IMR-90 (cell line): ENCODE data around the gene RERE. TPM values are rescaled to one million over a fixed set of nuclear protein-coding genes. Genes with fewer than 3 reads are reported as not detected.

ENCODE experiments used
- ATAC-seq: fragments of 200-7000 bp; cut with Tn5 transposase; 2 replicates; pipeline ENCODE4 v1.9.1; 2020; ENCODE audit warnings: low read depth, mild to moderate bottlenecking, moderate library complexity
- BruUV-seq: library from RNA; stranded (reverse); fragments of 400-500 nt; replicated peaks from 2 replicates; lab custom pipeline; 2021; lab: Mats Ljungman, UMichigan
- CTCF ChIA-PET: fragments of 300-600 bp; formaldehyde crosslinking; extraction: SDS; loops from one replicate; lab custom pipeline; 2021; ENCODE audit warnings: antibody characterized with exemption; lab: Yijun Ruan, JAX
- POLR2A ChIA-PET: fragments of 300-600 bp; sonication (Branson Sonifier 250); formaldehyde crosslinking; loops from one replicate; lab custom pipeline; 2022; ENCODE audit warnings: antibody characterized with exemption; ENCODE audit not compliant: unreplicated experiment; lab: Charles Lee
- DNase-seq: peaks from one replicate; pipeline ENCODE4 v3.0.0; 2013
- H2AFZ ChIP-seq: replicated peaks from 2 replicates; pipeline ENCODE3; 2013; ENCODE audit warnings: low read length, mild to moderate bottlenecking; ENCODE audit not compliant: poor library complexity
- H2AK5ac ChIP-seq: 2 replicates; pipeline ENCODE4 v1.6.1; 2013; ENCODE audit warnings: low read depth, low read length, inconsistent platforms
- H2AK9ac ChIP-seq: replicated peaks from 2 replicates; pipeline ENCODE3; 2013; ENCODE audit warnings: mild to moderate bottlenecking, low read depth, low read length, moderate library complexity; ENCODE audit not compliant: poor library complexity
- H2BK120ac ChIP-seq: 2 replicates; pipeline ENCODE4 v1.6.1; 2013; ENCODE audit warnings: low read depth, low read length, inconsistent platforms
- H2BK15ac ChIP-seq: 3 replicates; pipeline ENCODE4 v1.6.1; 2013; ENCODE audit warnings: low read depth, low read length, inconsistent platforms
- H2BK20ac ChIP-seq: 2 replicates; pipeline ENCODE4 v1.6.1; 2013; ENCODE audit warnings: low read depth, mild to moderate bottlenecking, inconsistent platforms, low read length, moderate library complexity
- H2BK5ac ChIP-seq: 2 replicates; pipeline ENCODE4 v1.6.1; 2013; ENCODE audit warnings: mild to moderate bottlenecking, low read depth, low read length, inconsistent platforms; ENCODE audit not compliant: poor library complexity, severe bottlenecking
- H3K14ac ChIP-seq: replicated peaks from 2 replicates; pipeline ENCODE4 v1.6.1; 2013; ENCODE audit warnings: low read depth, low read length, inconsistent platforms
- H3K18ac ChIP-seq: 2 replicates; pipeline ENCODE4 v1.6.1; 2013; ENCODE audit warnings: low read depth, low read length, control low read depth
- H3K23ac ChIP-seq: 2 replicates; pipeline ENCODE4 v1.6.1; 2013; ENCODE audit warnings: low read depth, low read length, inconsistent platforms
- H3K27ac ChIP-seq: 2 replicates; pipeline ENCODE4 v1.5.1; 2013; ENCODE audit warnings: mild to moderate bottlenecking, control low read depth, low read length; ENCODE audit not compliant: insufficient read depth
- H3K27me3 ChIP-seq: 2 replicates; pipeline ENCODE4 v1.6.1; 2013; ENCODE audit warnings: low read length; ENCODE audit not compliant: control insufficient read depth, insufficient read depth
- H3K36me3 ChIP-seq: 2 replicates; pipeline ENCODE4 v1.6.1; 2013; ENCODE audit warnings: low read length, mixed read lengths; ENCODE audit not compliant: control insufficient read depth, insufficient read depth
- H3K4ac ChIP-seq: 2 replicates; pipeline ENCODE4 v1.6.1; 2013; ENCODE audit warnings: low read depth, low read length, inconsistent platforms
- H3K4me1 ChIP-seq: 2 replicates; pipeline ENCODE4 v1.6.1; 2013; ENCODE audit warnings: low read length, mixed read lengths; ENCODE audit not compliant: control insufficient read depth, insufficient read depth
- H3K4me2 ChIP-seq: 2 replicates; pipeline ENCODE4 v1.6.1; 2013; ENCODE audit warnings: low read depth, mild to moderate bottlenecking, control low read depth, low read length, moderate library complexity
- H3K4me3 ChIP-seq: 2 replicates; pipeline ENCODE4 v1.5.1; 2013; ENCODE audit warnings: low read depth, mild to moderate bottlenecking, control low read depth, low read length, moderate library complexity; ENCODE audit not compliant: insufficient read depth
- H3K56ac ChIP-seq: 2 replicates; pipeline ENCODE4 v1.6.1; 2013; ENCODE audit warnings: low read length, inconsistent platforms; ENCODE audit not compliant: insufficient read depth; ENCODE audit errors: extremely low read depth
- H3K79me1 ChIP-seq, 2 experiments: 2 replicates each; pipeline ENCODE4 v1.6.1; 2013; ENCODE audit warnings: low read length in 2 of 2, inconsistent platforms in 1 of 2, low read depth in 1 of 2
- H3K9ac ChIP-seq: 2 replicates; pipeline ENCODE4 v1.6.1; 2013; ENCODE audit warnings: low read depth, low read length, control low read depth
- H3K9me1 ChIP-seq: 2 replicates; pipeline ENCODE4 v1.6.1; 2013; ENCODE audit warnings: low read length, inconsistent platforms; ENCODE audit not compliant: insufficient read depth
- H3K9me3 ChIP-seq: 2 replicates; pipeline ENCODE4 v1.6.1; 2013; ENCODE audit warnings: low read length; ENCODE audit not compliant: control insufficient read depth, insufficient read depth
- H4K20me1 ChIP-seq: 2 replicates; pipeline ENCODE4 v1.6.1; 2013; ENCODE audit warnings: low read length, inconsistent platforms; ENCODE audit not compliant: insufficient read depth
- H4K5ac ChIP-seq: 2 replicates; pipeline ENCODE4 v1.6.1; 2013; ENCODE audit warnings: mild to moderate bottlenecking, low read depth, low read length, control low read depth
- H4K8ac ChIP-seq, 2 experiments: 2 replicates each; pipeline ENCODE4 v1.6.1; 2013; ENCODE audit warnings: low read depth in 2 of 2, low read length in 2 of 2, control low read depth in 1 of 2, inconsistent platforms in 1 of 2
- H4K91ac ChIP-seq: 2 replicates; pipeline ENCODE4 v1.6.1; 2013; ENCODE audit warnings: low read depth, low read length, inconsistent platforms; ENCODE audit not compliant: insufficient read depth
- BHLHE40 ChIP-seq: fragments of 150-350 bp; IDR thresholded peaks from 2 replicates; pipeline ENCODE4 v1.6.1; 2016; ENCODE audit warnings: mild to moderate bottlenecking, low read depth, low read length
- CEBPB ChIP-seq: IDR thresholded peaks from 2 replicates; pipeline ENCODE4 v1.6.1; 2012; ENCODE audit warnings: low read depth, low read length, improper control_type of control experiment
- CHD1 ChIP-seq: IDR thresholded peaks from 2 replicates; pipeline ENCODE4 v1.6.1; 2012; ENCODE audit warnings: low read depth, low read length, improper control_type of control experiment
- FOS ChIP-seq: fragments of 150-350 bp; IDR thresholded peaks from 2 replicates; pipeline ENCODE4 v1.6.1; 2016; ENCODE audit warnings: low read depth, low read length
- MAFK ChIP-seq: IDR thresholded peaks from 2 replicates; pipeline ENCODE4 v1.6.1; 2012; ENCODE audit warnings: low read depth, low read length, improper control_type of control experiment
- MAZ ChIP-seq: IDR thresholded peaks from 2 replicates; pipeline ENCODE4 v1.6.1; 2012; ENCODE audit warnings: low read depth, mild to moderate bottlenecking, low read length, improper control_type of control experiment, moderate library complexity, borderline replicate concordance
- MXI1 ChIP-seq: IDR thresholded peaks from 2 replicates; pipeline ENCODE4 v1.6.1; 2012; ENCODE audit warnings: low read depth, mild to moderate bottlenecking, low read length, moderate library complexity, borderline replicate concordance
- NFE2L2 ChIP-seq: fragments of 150-350 bp; IDR thresholded peaks from 2 replicates; pipeline ENCODE4 v1.6.1; 2016; ENCODE audit warnings: low read depth, mild to moderate bottlenecking, low read length
- POLR2A ChIP-seq: IDR thresholded peaks from 2 replicates; pipeline ENCODE4 v1.6.1; 2012; ENCODE audit warnings: mild to moderate bottlenecking, low read depth, low read length
- RAD21 ChIP-seq: IDR thresholded peaks from 2 replicates; pipeline ENCODE4 v1.6.1; 2012; ENCODE audit warnings: low read length, improper control_type of control experiment
- RCOR1 ChIP-seq: IDR thresholded peaks from 2 replicates; pipeline ENCODE4 v1.6.1; 2012; ENCODE audit warnings: mild to moderate bottlenecking, low read length, improper control_type of control experiment; ENCODE audit not compliant: insufficient replicate concordance
- RFX5 ChIP-seq: IDR thresholded peaks from 2 replicates; pipeline ENCODE4 v1.8.0; 2012; ENCODE audit warnings: low read depth, mild to moderate bottlenecking, low read length, moderate library complexity
- SMC3 ChIP-seq: fragments of 150-350 bp; IDR thresholded peaks from 2 replicates; pipeline ENCODE4 v1.6.1; 2016; ENCODE audit warnings: low read depth, mild to moderate bottlenecking, antibody characterized with exemption, low read length, moderate library complexity
- WGBS, 2 experiments: methylation state at CpG; one replicate each; pipeline versions ENCODE4 v1.1.5 to v1.1.7; 2013; ENCODE audit warnings: missing lambda C conversion rate in 2 of 2; ENCODE audit not compliant: insufficient read length in 1 of 2; ENCODE audit errors: extremely low coverage in 2 of 2; 5-methylcytosine and 5-hydroxymethylcytosine counted together
- dilution Hi-C: fragments of 300-500 bp; cut with HindIII; formaldehyde crosslinking; loops from one replicate; pipeline ENCODE4 v1.14.3; 2018; ENCODE audit warnings: low sequenced_read_pairs; ENCODE audit not compliant: unreplicated experiment
- in situ Hi-C: fragments of 300-500 bp; cut with MboI; formaldehyde crosslinking; loops from 3 replicates; pipeline ENCODE4 v1.14.3; 2019; ENCODE audit warnings: low sequenced_read_pairs, inconsistent platforms, mixed read lengths
- intact Hi-C: fragments of 100-400 bp; cut with micrococcal nuclease; formaldehyde crosslinking; loops from 2 replicates; pipeline ENCODE4 v1.10.0; 2022
- polyA plus RNA-seq, 3 experiments: library from polyadenylated mRNA; depleted of rRNA; stranded (reverse); fragments of >200 nt; gene quantifications; 2 replicates each; pipeline ENCODE4 v1.2.3, GENCODE V29; 2012; ENCODE audit warnings: low replicate concordance in 1 of 3
- total RNA-seq: library from RNA; depleted of rRNA; stranded (reverse); fragments of >200 nt; gene quantifications from 2 replicates; pipeline ENCODE4 v1.2.3, GENCODE V29; 2012
- TF ChIP-seq, protein P1 (sequence below): fragments of 150-350 bp; IDR thresholded peaks from 2 replicates; pipeline ENCODE4 v1.6.1; 2016; ENCODE audit warnings: low read depth, mild to moderate bottlenecking, low read length, moderate library complexity, borderline replicate concordance
- TF ChIP-seq, protein P2 (sequence below): conservative IDR thresholded peaks from 2 replicates; pipeline ENCODE4 v1.5.1; 2012; ENCODE audit warnings: mild to moderate bottlenecking, low read depth, low read length, improper control_type of control experiment
- TF ChIP-seq, protein P3 (sequence below): fragments of 150-350 bp; IDR thresholded peaks from 2 replicates; pipeline ENCODE4 v1.6.1; 2017; ENCODE audit warnings: mild to moderate bottlenecking, antibody characterized with exemption, low read length, low read depth

The RERE gene
- total and polyA plus RNA-seq, 2 of the 4 experiments (the other 2 are of a cell fraction): 11.5 to 25.1 TPM

DNA sequence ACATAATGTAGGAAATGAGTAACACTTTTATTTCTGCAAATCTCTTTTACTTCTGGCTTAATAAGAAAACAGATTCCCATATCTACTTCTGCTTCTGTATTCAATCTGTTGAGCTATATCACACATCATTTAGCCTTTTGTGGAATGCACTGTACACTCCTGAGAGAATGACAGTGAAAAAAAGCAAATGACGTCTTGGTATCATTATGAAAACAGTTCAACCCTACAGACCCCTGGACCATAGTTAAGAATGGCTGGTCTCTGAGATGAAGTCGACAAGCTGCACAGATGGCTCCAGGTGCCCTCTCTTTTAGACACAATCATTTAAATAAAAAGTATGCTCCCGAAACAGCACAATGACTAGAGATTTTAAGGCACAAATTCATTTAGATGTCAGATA is 247.0 kb downstream of the RERE start:
- no peaks in the 10 kb centered on the region for H3K9me3 ChIP-seq
- peak overlapping the region in 1 of 2 experiments; percentile 67; a peak in 2 of 4 replicates for H4K8ac ChIP-seq
- H2BK20ac ChIP-seq: no peak overlapping the region
- no peaks in the 10 kb centered on the region for H3K27me3 ChIP-seq
- intact Hi-C loops: no loop called here
- peak overlapping the region; percentile 52; the same call in 1 of the 2 replicates for H3K23ac ChIP-seq
- no peak overlapping the region for H2BK15ac ChIP-seq
- dilution Hi-C loops: no loop called here
- no peaks in the 10 kb centered on the region for H3K36me3 ChIP-seq
- peaks cover 28 to 65% of the 10 kb centered on the region in 2 experiments for H3K79me1 ChIP-seq
- peak overlapping the region; percentile 52; the same call in 1 of the 2 replicates for H4K5ac ChIP-seq
- peaks cover 6% of the 10 kb centered on the region for H3K4me1 ChIP-seq
- ATAC-seq (no peak), DNase-seq (peak; percentile 50)
- no TSS peak for BruUV-seq
- 0 out of 2 replicates have a peak overlapping the region, but pooled peaks have one; percentile 25 for H3K14ac ChIP-seq
- H3K9me1 ChIP-seq: no peaks in the 10 kb centered on the region
- no peak overlapping the region for H3K9ac ChIP-seq
- H3K4me3 ChIP-seq: no peak overlapping the region
- H2AFZ ChIP-seq: no peak overlapping the region
- H4K91ac ChIP-seq: 0 out of 2 replicates have a peak overlapping the region, but pooled peaks have one; percentile 15
- H3K18ac ChIP-seq: peak overlapping the region; percentile 72; the same call in 1 of the 2 replicates
- CTCF ChIA-PET: interaction anchor here (0.7 to 1.8 kb wide), 6 partner anchors 26 to 156 kb away, joined by 3 to 6 read pairs (median 3); no protein-coding TSS in a partner anchor
- H2AK5ac ChIP-seq: no peak overlapping the region
- POLR2A ChIA-PET: no interaction called here
- peak overlapping the region; percentile 35 for H2BK5ac ChIP-seq
- H3K4me2 ChIP-seq: peak overlapping the region; percentile 84
- no peak overlapping the region for H2BK120ac ChIP-seq
- peak overlapping the region; percentile 38; the same call in 1 of the 2 replicates for H3K27ac ChIP-seq
- TF ChIP-seq RFX5 (no peak), MAFK (no peak), MAZ (no peak), SMC3 (no peak), FOS (no peak), MXI1 (no peak), BHLHE40 (no peak), CHD1 (no peak), POLR2A (no peak), NFE2L2 (no peak), CEBPB (no peak), RCOR1 (no peak), RAD21 (no peak)
- TF ChIP-seq, protein P1, sequence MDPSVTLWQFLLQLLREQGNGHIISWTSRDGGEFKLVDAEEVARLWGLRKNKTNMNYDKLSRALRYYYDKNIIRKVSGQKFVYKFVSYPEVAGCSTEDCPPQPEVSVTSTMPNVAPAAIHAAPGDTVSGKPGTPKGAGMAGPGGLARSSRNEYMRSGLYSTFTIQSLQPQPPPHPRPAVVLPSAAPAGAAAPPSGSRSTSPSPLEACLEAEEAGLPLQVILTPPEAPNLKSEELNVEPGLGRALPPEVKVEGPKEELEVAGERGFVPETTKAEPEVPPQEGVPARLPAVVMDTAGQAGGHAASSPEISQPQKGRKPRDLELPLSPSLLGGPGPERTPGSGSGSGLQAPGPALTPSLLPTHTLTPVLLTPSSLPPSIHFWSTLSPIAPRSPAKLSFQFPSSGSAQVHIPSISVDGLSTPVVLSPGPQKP: no peak
- TF ChIP-seq, protein P2, sequence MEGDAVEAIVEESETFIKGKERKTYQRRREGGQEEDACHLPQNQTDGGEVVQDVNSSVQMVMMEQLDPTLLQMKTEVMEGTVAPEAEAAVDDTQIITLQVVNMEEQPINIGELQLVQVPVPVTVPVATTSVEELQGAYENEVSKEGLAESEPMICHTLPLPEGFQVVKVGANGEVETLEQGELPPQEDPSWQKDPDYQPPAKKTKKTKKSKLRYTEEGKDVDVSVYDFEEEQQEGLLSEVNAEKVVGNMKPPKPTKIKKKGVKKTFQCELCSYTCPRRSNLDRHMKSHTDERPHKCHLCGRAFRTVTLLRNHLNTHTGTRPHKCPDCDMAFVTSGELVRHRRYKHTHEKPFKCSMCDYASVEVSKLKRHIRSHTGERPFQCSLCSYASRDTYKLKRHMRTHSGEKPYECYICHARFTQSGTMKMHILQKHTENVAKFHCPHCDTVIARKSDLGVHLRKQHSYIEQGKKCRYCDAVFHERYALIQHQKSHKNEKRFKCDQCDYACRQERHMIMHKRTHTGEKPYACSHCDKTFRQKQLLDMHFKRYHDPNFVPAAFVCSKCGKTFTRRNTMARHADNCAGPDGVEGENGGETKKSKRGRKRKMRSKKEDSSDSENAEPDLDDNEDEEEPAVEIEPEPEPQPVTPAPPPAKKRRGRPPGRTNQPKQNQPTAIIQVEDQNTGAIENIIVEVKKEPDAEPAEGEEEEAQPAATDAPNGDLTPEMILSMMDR: no peak
- TF ChIP-seq, protein P3, sequence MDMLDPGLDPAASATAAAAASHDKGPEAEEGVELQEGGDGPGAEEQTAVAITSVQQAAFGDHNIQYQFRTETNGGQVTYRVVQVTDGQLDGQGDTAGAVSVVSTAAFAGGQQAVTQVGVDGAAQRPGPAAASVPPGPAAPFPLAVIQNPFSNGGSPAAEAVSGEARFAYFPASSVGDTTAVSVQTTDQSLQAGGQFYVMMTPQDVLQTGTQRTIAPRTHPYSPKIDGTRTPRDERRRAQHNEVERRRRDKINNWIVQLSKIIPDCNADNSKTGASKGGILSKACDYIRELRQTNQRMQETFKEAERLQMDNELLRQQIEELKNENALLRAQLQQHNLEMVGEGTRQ: no peak
- in situ Hi-C loops: loop anchor here (25.0 kb wide), 1 partner anchor 583 kb away; no protein-coding TSS in a partner anchor
- H4K20me1 ChIP-seq: peaks cover 4% of the 10 kb centered on the region; the same call in 1 of the 2 replicates
- H3K4ac ChIP-seq: peak overlapping the region; percentile 41; the same call in 1 of the 2 replicates
- no peak overlapping the region for H2AK9ac ChIP-seq
- no CpG with 5 or more reads among the region's 3 CpGs for WGBS, 2 experiments
- no peak overlapping the region for H3K56ac ChIP-seq
